Astrocyte of the spinal cord (primary cell): ENCODE results near the gene PDZRN4.
"Not testable (repeated sequence)": the region's sequence is repeated elsewhere in the genome, so short reads cannot be mapped to it uniquely, and the experiment has no call there.

Experiments
- DNase-seq: peaks from one replicate; pipeline ENCODE4 v3.0.0; 2011; ENCODE audit warnings: low read depth, low spot score
- H3K4me3 ChIP-seq: 2 replicates; pipeline ENCODE4 v1.5.1; 2011; ENCODE audit warnings: low read depth, mild to moderate bottlenecking, low read length, moderate library complexity
- CTCF ChIP-seq: IDR thresholded peaks from 2 replicates; pipeline ENCODE4 v1.5.1; 2012; ENCODE audit warnings: low read depth, mild to moderate bottlenecking, low read length, inconsistent platforms
- in situ Hi-C: cut with HindIII; loops from 2 replicates; pipeline ENCODE4 v1.10.0; 2017; ENCODE audit warnings: low sequenced_read_pairs

PDZRN4 gene

GRCh38 chr12:41537522-41537921 is 349.4 kb downstream of the PDZRN4 start:
- no peak for DNase-seq
- in situ Hi-C loops = no loop called here
- no peak for TF ChIP-seq CTCF
- no peak overlapping the region for H3K4me3 ChIP-seq

- in situ Hi-C loops = no loop called here
- no peak overlapping the region for H3K4me3 ChIP-seq
- DNase-seq = no peak
- TF ChIP-seq CTCF = no peak
These were observed 357.6 kb downstream of the PDZRN4 start for GRCh38 chr12:41545761-41546160.

GRCh38 chr12:41547071-41547470 is 359.0 kb downstream of the PDZRN4 start:
- DNase-seq, in situ Hi-C loops, H3K4me3 ChIP-seq: not testable (repeated sequence)

- DNase-seq = no peak
- H3K4me3 ChIP-seq = no peak overlapping the region
- in situ Hi-C loops = no loop called here
- TF ChIP-seq CTCF = no peak
These were observed 360.8 kb downstream of the PDZRN4 start for GRCh38 chr12:41548926-41549325.

GRCh38 chr12:41552588-41552987 is 364.5 kb downstream of the PDZRN4 start:
- in situ Hi-C loops = no loop called here
- DNase-seq = no peak
- no peak for TF ChIP-seq CTCF
- no peak overlapping the region for H3K4me3 ChIP-seq

GRCh38 chr12:41556176-41556575 is 368.1 kb downstream of the PDZRN4 start:
- no peak for TF ChIP-seq CTCF
- no peak overlapping the region for H3K4me3 ChIP-seq
- no peak for DNase-seq
- in situ Hi-C loops = no loop called here

GRCh38 chr12:41557344-41557743 is 369.2 kb downstream of the PDZRN4 start:
- no peak for TF ChIP-seq CTCF
- in situ Hi-C loops = no loop called here
- no peak for DNase-seq
- H3K4me3 ChIP-seq = no peak overlapping the region
